A549 (cell line): Measurements from ENCODE around the gene PDE7B. TPM values are rescaled to one million over a fixed set of nuclear protein-coding genes. Genes with fewer than 3 reads are reported as not detected.
A peak's percentile ranks its signal among the peaks of the same experiment; 100 is the strongest.

ENCODE experiments used
- ATAC-seq, 2 experiments: fragments of 200-7000 bp in 1 of 2; fragments of >200 bp in 1 of 2; cut with Nextera tagmentation in 1 of 2; cut with Tn5 transposase in 1 of 2; 3 replicates each; pipeline versions ENCODE4 v1.8.0 to v1.9.1; 2018 to 2020; ENCODE audit warnings: mild to moderate bottlenecking in 1 of 2, moderate library complexity in 1 of 2
- CTCF ChIA-PET: fragments of 300-600 bp; sonication (Branson Sonifier 250); formaldehyde crosslinking; extraction: SDS; loops from one replicate; lab custom pipeline; 2021; ENCODE audit warnings: antibody characterized with exemption, inconsistent platforms; lab: Yijun Ruan, JAX
- POLR2A ChIA-PET: fragments of 350-600 bp; formaldehyde crosslinking; extraction: SDS; loops from one replicate; lab custom pipeline; 2021; ENCODE audit warnings: antibody characterized with exemption, inconsistent platforms; lab: Yijun Ruan, JAX
- DNase-seq, 2 experiments: peaks; one replicate each; pipeline versions ENCODE4 v3.0.0 to v3.0.0-alpha.2; 2011 to 2016; ENCODE audit warnings: low read depth in 1 of 2, low spot score in 1 of 2
- FAIRE-seq: peaks from 2 replicates; lab custom pipeline; 2011; peaks lifted over from hg19 to GRCh38; lab: Jason Lieb, UNC
- H3K27ac ChIP-seq, 2 experiments: fragments of >200 bp; sonication (Bioruptor Twin); formaldehyde crosslinking; 3 replicates each; pipeline ENCODE4 v1.5.1; 2016 to 2017
- H3K4me1 ChIP-seq: fragments of >200 bp; sonication (Bioruptor Twin); formaldehyde crosslinking; 3 replicates; pipeline ENCODE4 v1.6.1; 2016
- H3K4me2 ChIP-seq: fragments of >200 bp; sonication (Bioruptor Twin); formaldehyde crosslinking; 3 replicates; pipeline ENCODE4 v1.6.1; 2016
- H3K4me3 ChIP-seq: fragments of >200 bp; sonication (Bioruptor Twin); formaldehyde crosslinking; 3 replicates; pipeline ENCODE4 v1.5.1; 2016
- H3K9me3 ChIP-seq: fragments of >200 bp; sonication (Bioruptor Twin); formaldehyde crosslinking; 3 replicates; pipeline ENCODE4 v1.6.1; 2016
- CBX2 ChIP-seq: fragments of 200-600 bp; sonication (generic); IDR thresholded peaks from 2 replicates; pipeline ENCODE4 v1.6.1; 2016; ENCODE audit warnings: low read depth, mild to moderate bottlenecking, borderline replicate concordance
- CHD2 ChIP-seq: fragments of 150-350 bp; IDR thresholded peaks from 2 replicates; pipeline ENCODE4 v1.6.1; 2014; ENCODE audit warnings: low read length; ENCODE audit not compliant: partially characterized antibody
- E2F6 ChIP-seq: IDR thresholded peaks from 2 replicates; pipeline ENCODE4 v1.6.1; 2012; ENCODE audit warnings: low read depth, borderline replicate concordance
- ELK1 ChIP-seq: fragments of 150-350 bp; IDR thresholded peaks from 2 replicates; pipeline ENCODE4 v1.6.1; 2014; ENCODE audit warnings: low read depth, mild to moderate bottlenecking, low read length
- ESRRA ChIP-seq: fragments of 150-350 bp; IDR thresholded peaks from 2 replicates; pipeline ENCODE4 v1.6.1; 2014; ENCODE audit warnings: mild to moderate bottlenecking, low read length, borderline replicate concordance
- FOSL2 ChIP-seq, 2 experiments: fragments of 450-650 bp in 1 of 2; fragments of >200 bp in 1 of 2; sonication (Bioruptor Twin) in 1 of 2; formaldehyde crosslinking; IDR thresholded peaks; 2 replicates each; pipeline versions ENCODE4 v1.5.0 to v1.6.1; 2016 to 2020; ENCODE audit warnings: mild to moderate bottlenecking in 1 of 2, moderate library complexity in 1 of 2
- FOXS1 ChIP-seq: fragments of 250-450 bp; sonication (Bioruptor Pico); IDR thresholded peaks from 2 replicates; pipeline ENCODE4 v1.5.0; 2020; ENCODE audit warnings: mild to moderate bottlenecking, moderate library complexity
- GATA3 ChIP-seq: IDR thresholded peaks from 2 replicates; pipeline ENCODE4 v1.6.1; 2012; ENCODE audit warnings: borderline replicate concordance
- HDAC2 ChIP-seq: fragments of 200-600 bp; sonication (generic); IDR thresholded peaks from 2 replicates; pipeline ENCODE4 v1.6.1; 2016
- HES2 ChIP-seq: fragments of >200 bp; sonication (Bioruptor Twin); formaldehyde crosslinking; IDR thresholded peaks from 2 replicates; pipeline ENCODE4 v1.6.1; 2016
- HOXA7 ChIP-seq: fragments of 250-450 bp; sonication (Bioruptor Pico); IDR thresholded peaks from 2 replicates; pipeline ENCODE4 v1.5.0; 2020; ENCODE audit warnings: mild to moderate bottlenecking, moderate library complexity
- HOXB13 ChIP-seq: fragments of 250-450 bp; sonication (Bioruptor Pico); IDR thresholded peaks from 2 replicates; pipeline ENCODE4 v1.5.0; 2020; ENCODE audit warnings: low read depth, mild to moderate bottlenecking, moderate library complexity
- HOXB5 ChIP-seq: fragments of 250-450 bp; sonication (Bioruptor Pico); IDR thresholded peaks from 2 replicates; pipeline ENCODE4 v1.5.0; 2020; ENCODE audit warnings: mild to moderate bottlenecking, moderate library complexity
- JUN ChIP-seq, 2 experiments: fragments of >200 bp; sonication (Bioruptor Twin); formaldehyde crosslinking; IDR thresholded peaks; 2 replicates in 1 of 2; 3 replicates in 1 of 2; pipeline ENCODE4 v1.6.1; 2016 to 2017
- JUNB ChIP-seq: fragments of >200 bp; sonication (Bioruptor Twin); formaldehyde crosslinking; IDR thresholded peaks from 2 replicates; pipeline ENCODE4 v1.6.1; 2016
- KDM1A ChIP-seq: fragments of 200-600 bp; sonication (generic); IDR thresholded peaks from 2 replicates; pipeline ENCODE4 v1.6.1; 2016; ENCODE audit warnings: low read depth, mild to moderate bottlenecking
- MAX ChIP-seq: IDR thresholded peaks from 2 replicates; pipeline ENCODE4 v1.6.1; 2012
- MYC ChIP-seq: IDR thresholded peaks from 2 replicates; pipeline ENCODE4 v1.6.1; 2012; ENCODE audit warnings: mild to moderate bottlenecking, inconsistent platforms, low read length, improper control_type of control experiment, borderline replicate concordance
- NPAS2 ChIP-seq: fragments of 250-450 bp; sonication (Bioruptor Pico); IDR thresholded peaks from 2 replicates; pipeline ENCODE4 v1.8.0; 2022; ENCODE audit warnings: mild to moderate bottlenecking, moderate library complexity, borderline replicate concordance
- NR3C1 ChIP-seq: fragments of >200 bp; sonication (Bioruptor Twin); formaldehyde crosslinking; IDR thresholded peaks from 3 replicates; pipeline ENCODE4 v1.6.1; 2017
- PBX3 ChIP-seq: IDR thresholded peaks from 2 replicates; pipeline ENCODE4 v1.6.1; 2012
- POLR2A ChIP-seq: IDR thresholded peaks from 2 replicates; pipeline ENCODE4 v1.6.1; 2012; ENCODE audit warnings: mild to moderate bottlenecking, low read length
- RFX5 ChIP-seq: fragments of 450-650 bp; IDR thresholded peaks from 2 replicates; pipeline ENCODE4 v1.7.1; 2014; ENCODE audit warnings: antibody characterized with exemption, mild to moderate bottlenecking, moderate library complexity
- SREBF2 ChIP-seq: fragments of 450-650 bp; IDR thresholded peaks from 2 replicates; pipeline ENCODE4 v1.6.1; 2014; ENCODE audit warnings: mild to moderate bottlenecking, moderate library complexity
- TP53 ChIP-seq: fragments of 250-450 bp; sonication (Bioruptor Pico); IDR thresholded peaks from 2 replicates; pipeline ENCODE4 v1.5.0; 2021; ENCODE audit warnings: mild to moderate bottlenecking, moderate library complexity
- ZSCAN20 ChIP-seq: fragments of 250-450 bp; sonication (Bioruptor Pico); IDR thresholded peaks from 2 replicates; pipeline ENCODE4 v1.8.0; 2022; ENCODE audit warnings: mild to moderate bottlenecking, moderate library complexity
- WGBS: methylation state at CpG from one replicate; pipeline ENCODE4 v1.1.6; 2017; ENCODE audit errors: missing lambda C conversion rate; 5-methylcytosine and 5-hydroxymethylcytosine counted together
- polyA plus RNA-seq, 4 experiments: library from polyadenylated mRNA; depleted of rRNA in 3 of 4; stranded (reverse); fragments of >200 nt; fragmentation: RNase III in 1 of 4; extraction: RNeasy Plus Mini Kit Qiagen cat#74134 plus additional on column Dnase treatment in 1 of 4; gene quantifications; 2 replicates in 3 of 4; 3 replicates in 1 of 4; pipeline ENCODE4 v1.2.3, GENCODE V29; 2011 to 2017

PDE7B gene
- polyA plus RNA-seq, 2 of the 4 experiments (the other 2 are of a cell fraction), result 6.6 to 13.8 TPM

- TF ChIP-seq CHD2, result no peak
- TF ChIP-seq TP53 (CRISPR knock-in tag), result no peak
These were observed 296.6 kb downstream of the PDE7B start (continued) for GRCh38 chr6:136148051-136148450.

GRCh38 chr6:136148523-136148922 lies 297.0 kb downstream of the PDE7B start:
- no peak for FAIRE-seq
- Histone ChIP-seq H3K4me1 (0 out of 3 replicates have a peak, but pooled peaks cover 7% of the 10 kb centered on the region), H3K27ac (peak overlapping the region in 1 of 2 experiments; percentile 20; a peak in 1 of 6 replicates), H3K4me2 (no peak overlapping the region), H3K4me3 (no peak overlapping the region), H3K9me3 (no peaks in the 10 kb centered on the region)
- CTCF ChIA-PET, result no interaction called here
- no peak for TF ChIP-seq GATA3
- no peak for TF ChIP-seq CBX2
- no peak for TF ChIP-seq ESRRA
- TF ChIP-seq E2F6, result no peak
- TF ChIP-seq HES2, result no peak
- TF ChIP-seq RFX5, result no peak
- no peak for TF ChIP-seq MAX
- TF ChIP-seq HOXA7 (CRISPR knock-in tag), result no peak
- TF ChIP-seq HOXB13 (CRISPR knock-in tag), result no peak
- no peak for TF ChIP-seq JUNB
- no peak for TF ChIP-seq NR3C1
- no peak for TF ChIP-seq HDAC2
- TF ChIP-seq KDM1A, result no peak
- no peak for TF ChIP-seq POLR2A
- no peak for TF ChIP-seq ZSCAN20 (CRISPR knock-in tag)
- no peak for TF ChIP-seq FOXS1 (CRISPR knock-in tag)
- TF ChIP-seq JUN (IDR thresholded peaks at IDR 0.05), result no peak
- TF ChIP-seq PBX3, result no peak
- no peak for TF ChIP-seq FOSL2 (IDR thresholded peaks at IDR 0.05)
- no peak for TF ChIP-seq FOSL2 (CRISPR knock-in tag; IDR thresholded peaks at IDR 0.05)
- no peak for DNase-seq
- no peak for ATAC-seq
- POLR2A ChIA-PET, result no interaction called here
- WGBS, result 91% methylated on average over 5 of the region's 5 CpGs

GRCh38 chr6:136149311-136149710 lies 297.8 kb downstream of the PDE7B start:
- Histone ChIP-seq H3K27ac (no peak overlapping the region), H3K4me3 (no peak overlapping the region), H3K4me2 (no peak overlapping the region), H3K9me3 (no peaks in the 10 kb centered on the region), H3K4me1 (0 out of 3 replicates have a peak, but pooled peaks cover 7% of the 10 kb centered on the region)
- FAIRE-seq (no peak), ATAC-seq (no peak), DNase-seq (no peak)
- 90% methylated on average over 2 of the region's 2 CpGs for WGBS
- CTCF ChIA-PET, result no interaction called here
- POLR2A ChIA-PET, result no interaction called here
- no peak for TF ChIP-seq ELK1
- no peak for TF ChIP-seq NPAS2 (CRISPR knock-in tag)
- TF ChIP-seq TP53 (CRISPR knock-in tag), result no peak
- no peak for TF ChIP-seq KDM1A
- no peak for TF ChIP-seq MYC
- no peak for TF ChIP-seq HOXB5 (CRISPR knock-in tag)
- TF ChIP-seq SREBF2, result no peak
